DOHH2 (cell line): ENCODE data around the gene CNTNAP2.

ENCODE experiments used
- CTCF ChIP-seq: fragments of 200-600 bp; sonication (generic); IDR thresholded peaks from one replicate; pipeline ENCODE4 v1.5.1; 2014; ENCODE audit warnings: antibody characterized with exemption, mild to moderate bottlenecking, low read depth, low read length; ENCODE audit not compliant: poor library complexity, severe bottlenecking
- EZH2phosphoT487 ChIP-seq: fragments of 200-600 bp; sonication (generic); IDR thresholded peaks from 2 replicates; pipeline ENCODE4 v1.6.1; 2017; ENCODE audit warnings: borderline replicate concordance, mild to moderate bottlenecking, antibody characterized with exemption, low read length, moderate library complexity, mixed read lengths

- TF ChIP-seq CTCF (no peak), EZH2phosphoT487 (no peak)
These were observed 1424.7 kb downstream of the CNTNAP2 start for GRCh38 chr7:147541261-147541660.
